Natural killer cell (primary cell): ENCODE data around the gene SLC1A4. TPM values are rescaled to one million over a fixed set of nuclear protein-coding genes. Genes with fewer than 3 reads are reported as not detected.

Experiments used
- ATAC-seq, 3 donors: fragments of 150-1000 bp in 2 of 3; fragments of 200-7000 bp in 1 of 3; cut with Tn5 transposase; 1 replicate in 1 of 3; 2 replicates in 2 of 3; pipeline ENCODE4 v1.10.0; 2021; ENCODE audit warnings: mild to moderate bottlenecking in 2 of 3, moderate library complexity in 2 of 3
- DNase-seq, 2 donors: peaks; one replicate each; pipeline versions ENCODE4 v3.0.0 to v3.0.0-alpha.2; 2013 to 2021; ENCODE audit warnings: mixed read lengths in 1 of 2
- H3K27ac ChIP-seq: one replicate; pipeline ENCODE4 v1.5.1; 2013; ENCODE audit warnings: mild to moderate bottlenecking, low read length
- H3K27me3 ChIP-seq: one replicate; pipeline ENCODE4 v1.6.1; 2013; ENCODE audit warnings: low read length; ENCODE audit not compliant: control insufficient read depth, insufficient read depth
- H3K36me3 ChIP-seq: one replicate; pipeline ENCODE4 v1.6.1; 2013; ENCODE audit warnings: low read length; ENCODE audit not compliant: control insufficient read depth, insufficient read depth
- H3K4me1 ChIP-seq: one replicate; pipeline ENCODE4 v1.6.1; 2013; ENCODE audit warnings: low read length; ENCODE audit not compliant: control insufficient read depth, insufficient read depth
- H3K4me3 ChIP-seq: one replicate; pipeline ENCODE4 v1.5.1; 2013; ENCODE audit warnings: low read length
- H3K9me3 ChIP-seq: one replicate; pipeline ENCODE4 v1.6.1; 2013; ENCODE audit warnings: low read length; ENCODE audit not compliant: control insufficient read depth, insufficient read depth
- H3K27ac Mint-ChIP-seq, 2 donors: one replicate each; pipeline ENCODE4 v1.8.0; 2022; ENCODE audit warnings: mild to moderate bottlenecking in 2 of 2, mixed read lengths in 2 of 2, moderate library complexity in 1 of 2
- H3K27me3 Mint-ChIP-seq, 2 donors: one replicate each; pipeline ENCODE4 v1.8.0; 2022; ENCODE audit warnings: low read depth in 2 of 2, mixed read lengths in 2 of 2
- H3K36me3 Mint-ChIP-seq: one replicate; pipeline ENCODE4 v1.8.0; 2022; ENCODE audit warnings: mixed read lengths
- H3K4me1 Mint-ChIP-seq, 2 donors: one replicate each; pipeline ENCODE4 v1.8.0; 2022; ENCODE audit warnings: mixed read lengths in 2 of 2
- H3K4me3 Mint-ChIP-seq: one replicate; pipeline ENCODE4 v1.8.0; 2022; ENCODE audit warnings: mild to moderate bottlenecking, moderate library complexity, mixed read lengths
- H3K9me3 Mint-ChIP-seq, 2 donors: one replicate each; pipeline ENCODE4 v1.8.0; 2022; ENCODE audit warnings: mixed read lengths in 2 of 2
- CTCF ChIP-seq: fragments of 200-600 bp; IDR thresholded peaks from one replicate; pipeline ENCODE4 v1.8.0; 2022; ENCODE audit warnings: antibody characterized with exemption
- WGBS: methylation state at CpG from one replicate; pipeline ENCODE4 v1.1.7; 2013; ENCODE audit warnings: missing lambda C conversion rate; ENCODE audit not compliant: insufficient coverage; 5-methylcytosine and 5-hydroxymethylcytosine counted together
- intact Hi-C: fragments of 100-400 bp; cut with micrococcal nuclease; formaldehyde crosslinking; loops from one replicate; pipeline ENCODE4 v1.14.2; 2022
- total RNA-seq, 4 donors: library from RNA; stranded (reverse); fragments of 120-200 nt in 1 of 4; gene quantifications; one replicate each; pipeline versions ENCODE4 v1.2.3 to v1.2.4, GENCODE V29; 2013 to 2022

Gene SLC1A4
- total RNA-seq, 3 donors from 2014 or later (not counting 1 experiment from before 2014, with no cell fraction given): 3.9 to 13.8 (median 5.6) TPM

- DNase-seq: peak; percentile 70 to 71
- intact Hi-C loops: loop anchor here (5.0 kb wide), 1 partner anchor 41 kb away; the partner anchor contains the start of gene SLC1A4
- 8% methylated on average over 13 of the region's 14 CpGs for WGBS
- Histone ChIP-seq H3K4me1 (peaks cover 28% of the 10 kb centered on the region), H3K27me3 (no peaks in the 10 kb centered on the region), H3K36me3 (no peaks in the 10 kb centered on the region), H3K4me3 (no peak overlapping the region), H3K27ac (peak overlapping the region; percentile 86), H3K9me3 (no peaks in the 10 kb centered on the region)
- Mint-ChIP-seq H3K4me3 (peak overlapping the region; percentile 90), H3K27ac (peak overlapping the region; percentile 92 to 97), H3K27me3 (peaks cover 0 to 6% of the 10 kb centered on the region in 2 donors), H3K9me3 (no peaks in the 10 kb centered on the region), H3K4me1 (peaks cover 33 to 49% of the 10 kb centered on the region in 2 donors), H3K36me3 (no peaks in the 10 kb centered on the region)
- ATAC-seq: peak; percentile 95 to 99 (median 97)
- TF ChIP-seq CTCF: no peak
Measured at GRCh38 chr2:64945973-64946768, 43.0 kb upstream of the SLC1A4 start.

- Histone ChIP-seq H3K9me3 (no peaks in the 10 kb centered on the region), H3K4me1 (peaks cover 28% of the 10 kb centered on the region), H3K4me3 (no peak overlapping the region), H3K27ac (peak overlapping the region; percentile 86), H3K27me3 (no peaks in the 10 kb centered on the region), H3K36me3 (no peaks in the 10 kb centered on the region)
- Mint-ChIP-seq H3K27ac (peak overlapping the region; percentile 92 to 97), H3K4me3 (peak overlapping the region; percentile 90), H3K27me3 (peaks cover 0 to 6% of the 10 kb centered on the region in 2 donors), H3K9me3 (no peaks in the 10 kb centered on the region), H3K4me1 (peaks cover 33 to 49% of the 10 kb centered on the region in 2 donors), H3K36me3 (no peaks in the 10 kb centered on the region)
- TF ChIP-seq CTCF: no peak
- DNase-seq: no peak
- intact Hi-C loops: loop anchor here (5.0 kb wide), 1 partner anchor 40 kb away; the partner anchor contains the start of gene SLC1A4
- no peak for ATAC-seq
Measured at GRCh38 chr2:64946769-64947247, 42.4 kb upstream of the SLC1A4 start.

GRCh38 chr2:64947885-64948284, 41.3 kb upstream of the SLC1A4 start:
- Histone ChIP-seq H3K36me3 (no peaks in the 10 kb centered on the region), H3K27me3 (no peaks in the 10 kb centered on the region), H3K4me1 (peaks cover 28% of the 10 kb centered on the region), H3K4me3 (no peak overlapping the region), H3K27ac (no peak overlapping the region), H3K9me3 (no peaks in the 10 kb centered on the region)
- Mint-ChIP-seq H3K4me3 (no peak overlapping the region), H3K27ac (peak overlapping the region; percentile 92 to 97), H3K4me1 (peaks cover 33 to 42% of the 10 kb centered on the region in 2 donors), H3K36me3 (no peaks in the 10 kb centered on the region), H3K9me3 (no peaks in the 10 kb centered on the region), H3K27me3 (peaks cover 0 to 2% of the 10 kb centered on the region in 2 donors)
- no peak for TF ChIP-seq CTCF
- DNase-seq (no peak), ATAC-seq (no peak)
- 90% methylated on average over 4 of the region's 4 CpGs for WGBS
- intact Hi-C loops: loop anchor here (5.0 kb wide), 1 partner anchor 39 kb away; the partner anchor contains the start of gene SLC1A4
